WTC11 (cell line): ENCODE measurements around the gene SKA2.

Experiments used
- ETV6 ChIP-seq: sonication (generic); formaldehyde crosslinking; IDR thresholded peaks from 2 replicates; pipeline ENCODE4 v1.8.1; 2022; ENCODE audit warnings: mild to moderate bottlenecking, missing genetic modification reagents
- FOXP1 ChIP-seq: sonication (generic); formaldehyde crosslinking; IDR thresholded peaks from 2 replicates; pipeline ENCODE4 v1.8.0; 2022; ENCODE audit warnings: missing genetic modification reagents, mild to moderate bottlenecking, moderate library complexity, borderline replicate concordance
- MAX ChIP-seq: sonication (generic); formaldehyde crosslinking; IDR thresholded peaks from 2 replicates; pipeline ENCODE4 v1.8.0; 2022; ENCODE audit warnings: mild to moderate bottlenecking, missing genetic modification reagents
- NFYB ChIP-seq: sonication (generic); formaldehyde crosslinking; conservative IDR thresholded peaks from 2 replicates; pipeline ENCODE4 v1.8.0; 2022; ENCODE audit warnings: low read depth, missing genetic modification reagents
- SMAD3 ChIP-seq: sonication (generic); formaldehyde crosslinking; IDR thresholded peaks from 2 replicates; pipeline ENCODE4 v1.8.0; 2022; ENCODE audit warnings: missing genetic modification reagents, mild to moderate bottlenecking, borderline replicate concordance
- TF ChIP-seq, protein P1 (sequence below): fragments of 200-600 bp; IDR thresholded peaks from 2 replicates; pipeline ENCODE4 v1.8.0; 2022; ENCODE audit warnings: antibody characterized with exemption

DNA sequence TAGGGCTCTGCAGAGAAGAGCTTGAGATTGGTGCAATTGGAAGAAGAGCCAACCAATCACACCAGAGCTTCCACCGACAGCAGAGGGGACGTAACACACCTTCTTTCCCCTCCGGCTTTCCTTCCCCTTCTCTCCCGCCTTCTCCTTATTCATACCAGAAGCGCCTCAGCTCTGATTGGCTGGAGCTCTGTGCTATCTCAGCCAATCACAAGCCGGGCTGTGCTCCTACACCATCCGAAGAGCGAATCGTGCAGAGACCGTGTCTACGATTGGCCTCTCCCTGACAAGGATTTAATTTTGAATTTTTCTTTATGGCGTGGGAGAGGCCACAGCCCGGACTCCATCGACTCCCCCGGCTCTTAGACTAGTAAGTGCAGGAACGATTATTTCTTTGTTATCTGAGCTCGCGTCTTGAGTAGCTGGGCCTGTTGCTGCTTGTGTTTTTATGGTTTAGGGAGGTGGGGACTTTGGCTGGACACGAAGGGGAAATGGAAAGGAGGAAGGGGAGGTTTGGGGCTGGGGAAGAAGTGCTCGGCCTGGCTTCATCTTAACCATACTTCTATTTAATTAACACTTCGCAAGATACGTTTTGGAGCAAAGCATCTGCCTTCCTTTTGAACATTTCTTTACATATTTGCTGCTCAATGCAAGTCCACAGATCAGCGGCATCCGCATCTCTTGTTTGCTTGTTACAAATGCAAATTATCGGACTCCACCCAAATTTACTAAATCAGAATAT lies 622 bp upstream of the SKA2 start, which contains the start of gene PRR11:
- TF ChIP-seq FOXP1 (CRISPR knock-in tag) (no peak), ETV6 (CRISPR knock-in tag) (no peak), SMAD3 (no peak), NFYB (CRISPR knock-in tag) (peak; percentile 70; the same call in 1 of the 2 replicates), MAX (CRISPR knock-in tag) (peak; percentile 30; the same call in 1 of the 2 replicates)
- TF ChIP-seq, protein P1, sequence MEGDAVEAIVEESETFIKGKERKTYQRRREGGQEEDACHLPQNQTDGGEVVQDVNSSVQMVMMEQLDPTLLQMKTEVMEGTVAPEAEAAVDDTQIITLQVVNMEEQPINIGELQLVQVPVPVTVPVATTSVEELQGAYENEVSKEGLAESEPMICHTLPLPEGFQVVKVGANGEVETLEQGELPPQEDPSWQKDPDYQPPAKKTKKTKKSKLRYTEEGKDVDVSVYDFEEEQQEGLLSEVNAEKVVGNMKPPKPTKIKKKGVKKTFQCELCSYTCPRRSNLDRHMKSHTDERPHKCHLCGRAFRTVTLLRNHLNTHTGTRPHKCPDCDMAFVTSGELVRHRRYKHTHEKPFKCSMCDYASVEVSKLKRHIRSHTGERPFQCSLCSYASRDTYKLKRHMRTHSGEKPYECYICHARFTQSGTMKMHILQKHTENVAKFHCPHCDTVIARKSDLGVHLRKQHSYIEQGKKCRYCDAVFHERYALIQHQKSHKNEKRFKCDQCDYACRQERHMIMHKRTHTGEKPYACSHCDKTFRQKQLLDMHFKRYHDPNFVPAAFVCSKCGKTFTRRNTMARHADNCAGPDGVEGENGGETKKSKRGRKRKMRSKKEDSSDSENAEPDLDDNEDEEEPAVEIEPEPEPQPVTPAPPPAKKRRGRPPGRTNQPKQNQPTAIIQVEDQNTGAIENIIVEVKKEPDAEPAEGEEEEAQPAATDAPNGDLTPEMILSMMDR, result no peak
